IMR-90 (cell line): ENCODE data around the gene TMPRSS5. TPM values are rescaled to one million over a fixed set of nuclear protein-coding genes. Genes with fewer than 3 reads are reported as not detected.

ENCODE experiments used
- ATAC-seq: fragments of 200-7000 bp; cut with Tn5 transposase; 2 replicates; pipeline ENCODE4 v1.9.1; 2020; ENCODE audit warnings: low read depth, mild to moderate bottlenecking, moderate library complexity
- BruUV-seq: library from RNA; stranded (reverse); fragments of 400-500 nt; replicated peaks from 2 replicates; lab custom pipeline; 2021; lab: Mats Ljungman, UMichigan
- CTCF ChIA-PET: fragments of 300-600 bp; formaldehyde crosslinking; extraction: SDS; loops from one replicate; lab custom pipeline; 2021; ENCODE audit warnings: antibody characterized with exemption; lab: Yijun Ruan, JAX
- POLR2A ChIA-PET: fragments of 300-600 bp; sonication (Branson Sonifier 250); formaldehyde crosslinking; loops from one replicate; lab custom pipeline; 2022; ENCODE audit warnings: antibody characterized with exemption; ENCODE audit not compliant: unreplicated experiment; lab: Charles Lee
- DNase-seq: peaks from one replicate; pipeline ENCODE4 v3.0.0; 2013
- H2AFZ ChIP-seq: replicated peaks from 2 replicates; pipeline ENCODE3; 2013; ENCODE audit warnings: low read length, mild to moderate bottlenecking; ENCODE audit not compliant: poor library complexity
- H2AK5ac ChIP-seq: 2 replicates; pipeline ENCODE4 v1.6.1; 2013; ENCODE audit warnings: low read depth, low read length, inconsistent platforms
- H2AK9ac ChIP-seq: replicated peaks from 2 replicates; pipeline ENCODE3; 2013; ENCODE audit warnings: mild to moderate bottlenecking, low read depth, low read length, moderate library complexity; ENCODE audit not compliant: poor library complexity
- H2BK120ac ChIP-seq: 2 replicates; pipeline ENCODE4 v1.6.1; 2013; ENCODE audit warnings: low read depth, low read length, inconsistent platforms
- H2BK15ac ChIP-seq: 3 replicates; pipeline ENCODE4 v1.6.1; 2013; ENCODE audit warnings: low read depth, low read length, inconsistent platforms
- H2BK20ac ChIP-seq: 2 replicates; pipeline ENCODE4 v1.6.1; 2013; ENCODE audit warnings: low read depth, mild to moderate bottlenecking, inconsistent platforms, low read length, moderate library complexity
- H2BK5ac ChIP-seq: 2 replicates; pipeline ENCODE4 v1.6.1; 2013; ENCODE audit warnings: mild to moderate bottlenecking, low read depth, low read length, inconsistent platforms; ENCODE audit not compliant: poor library complexity, severe bottlenecking
- H3K14ac ChIP-seq: replicated peaks from 2 replicates; pipeline ENCODE4 v1.6.1; 2013; ENCODE audit warnings: low read depth, low read length, inconsistent platforms
- H3K18ac ChIP-seq: 2 replicates; pipeline ENCODE4 v1.6.1; 2013; ENCODE audit warnings: low read depth, low read length, control low read depth
- H3K23ac ChIP-seq: 2 replicates; pipeline ENCODE4 v1.6.1; 2013; ENCODE audit warnings: low read depth, low read length, inconsistent platforms
- H3K27ac ChIP-seq: 2 replicates; pipeline ENCODE4 v1.5.1; 2013; ENCODE audit warnings: mild to moderate bottlenecking, control low read depth, low read length; ENCODE audit not compliant: insufficient read depth
- H3K27me3 ChIP-seq: 2 replicates; pipeline ENCODE4 v1.6.1; 2013; ENCODE audit warnings: low read length; ENCODE audit not compliant: control insufficient read depth, insufficient read depth
- H3K36me3 ChIP-seq: 2 replicates; pipeline ENCODE4 v1.6.1; 2013; ENCODE audit warnings: low read length, mixed read lengths; ENCODE audit not compliant: control insufficient read depth, insufficient read depth
- H3K4ac ChIP-seq: 2 replicates; pipeline ENCODE4 v1.6.1; 2013; ENCODE audit warnings: low read depth, low read length, inconsistent platforms
- H3K4me1 ChIP-seq: 2 replicates; pipeline ENCODE4 v1.6.1; 2013; ENCODE audit warnings: low read length, mixed read lengths; ENCODE audit not compliant: control insufficient read depth, insufficient read depth
- H3K4me2 ChIP-seq: 2 replicates; pipeline ENCODE4 v1.6.1; 2013; ENCODE audit warnings: low read depth, mild to moderate bottlenecking, control low read depth, low read length, moderate library complexity
- H3K4me3 ChIP-seq: 2 replicates; pipeline ENCODE4 v1.5.1; 2013; ENCODE audit warnings: low read depth, mild to moderate bottlenecking, control low read depth, low read length, moderate library complexity; ENCODE audit not compliant: insufficient read depth
- H3K56ac ChIP-seq: 2 replicates; pipeline ENCODE4 v1.6.1; 2013; ENCODE audit warnings: low read length, inconsistent platforms; ENCODE audit not compliant: insufficient read depth; ENCODE audit errors: extremely low read depth
- H3K79me1 ChIP-seq, 2 experiments: 2 replicates each; pipeline ENCODE4 v1.6.1; 2013; ENCODE audit warnings: low read length in 2 of 2, inconsistent platforms in 1 of 2, low read depth in 1 of 2
- H3K9ac ChIP-seq: 2 replicates; pipeline ENCODE4 v1.6.1; 2013; ENCODE audit warnings: low read depth, low read length, control low read depth
- H3K9me1 ChIP-seq: 2 replicates; pipeline ENCODE4 v1.6.1; 2013; ENCODE audit warnings: low read length, inconsistent platforms; ENCODE audit not compliant: insufficient read depth
- H3K9me3 ChIP-seq: 2 replicates; pipeline ENCODE4 v1.6.1; 2013; ENCODE audit warnings: low read length; ENCODE audit not compliant: control insufficient read depth, insufficient read depth
- H4K20me1 ChIP-seq: 2 replicates; pipeline ENCODE4 v1.6.1; 2013; ENCODE audit warnings: low read length, inconsistent platforms; ENCODE audit not compliant: insufficient read depth
- H4K5ac ChIP-seq: 2 replicates; pipeline ENCODE4 v1.6.1; 2013; ENCODE audit warnings: mild to moderate bottlenecking, low read depth, low read length, control low read depth
- H4K8ac ChIP-seq, 2 experiments: 2 replicates each; pipeline ENCODE4 v1.6.1; 2013; ENCODE audit warnings: low read depth in 2 of 2, low read length in 2 of 2, control low read depth in 1 of 2, inconsistent platforms in 1 of 2
- H4K91ac ChIP-seq: 2 replicates; pipeline ENCODE4 v1.6.1; 2013; ENCODE audit warnings: low read depth, low read length, inconsistent platforms; ENCODE audit not compliant: insufficient read depth
- BHLHE40 ChIP-seq: fragments of 150-350 bp; IDR thresholded peaks from 2 replicates; pipeline ENCODE4 v1.6.1; 2016; ENCODE audit warnings: mild to moderate bottlenecking, low read depth, low read length
- CEBPB ChIP-seq: IDR thresholded peaks from 2 replicates; pipeline ENCODE4 v1.6.1; 2012; ENCODE audit warnings: low read depth, low read length, improper control_type of control experiment
- FOS ChIP-seq: fragments of 150-350 bp; IDR thresholded peaks from 2 replicates; pipeline ENCODE4 v1.6.1; 2016; ENCODE audit warnings: low read depth, low read length
- MXI1 ChIP-seq: IDR thresholded peaks from 2 replicates; pipeline ENCODE4 v1.6.1; 2012; ENCODE audit warnings: low read depth, mild to moderate bottlenecking, low read length, moderate library complexity, borderline replicate concordance
- NFE2L2 ChIP-seq: fragments of 150-350 bp; IDR thresholded peaks from 2 replicates; pipeline ENCODE4 v1.6.1; 2016; ENCODE audit warnings: low read depth, mild to moderate bottlenecking, low read length
- POLR2A ChIP-seq: IDR thresholded peaks from 2 replicates; pipeline ENCODE4 v1.6.1; 2012; ENCODE audit warnings: mild to moderate bottlenecking, low read depth, low read length
- RAD21 ChIP-seq: IDR thresholded peaks from 2 replicates; pipeline ENCODE4 v1.6.1; 2012; ENCODE audit warnings: low read length, improper control_type of control experiment
- RCOR1 ChIP-seq: IDR thresholded peaks from 2 replicates; pipeline ENCODE4 v1.6.1; 2012; ENCODE audit warnings: mild to moderate bottlenecking, low read length, improper control_type of control experiment; ENCODE audit not compliant: insufficient replicate concordance
- RFX5 ChIP-seq: IDR thresholded peaks from 2 replicates; pipeline ENCODE4 v1.8.0; 2012; ENCODE audit warnings: low read depth, mild to moderate bottlenecking, low read length, moderate library complexity
- SMC3 ChIP-seq: fragments of 150-350 bp; IDR thresholded peaks from 2 replicates; pipeline ENCODE4 v1.6.1; 2016; ENCODE audit warnings: low read depth, mild to moderate bottlenecking, antibody characterized with exemption, low read length, moderate library complexity
- WGBS, 2 experiments: methylation state at CpG; one replicate each; pipeline versions ENCODE4 v1.1.5 to v1.1.7; 2013; ENCODE audit warnings: missing lambda C conversion rate in 2 of 2; ENCODE audit not compliant: insufficient read length in 1 of 2; ENCODE audit errors: extremely low coverage in 2 of 2; 5-methylcytosine and 5-hydroxymethylcytosine counted together
- dilution Hi-C: fragments of 300-500 bp; cut with HindIII; formaldehyde crosslinking; loops from one replicate; pipeline ENCODE4 v1.14.3; 2018; ENCODE audit warnings: low sequenced_read_pairs; ENCODE audit not compliant: unreplicated experiment
- in situ Hi-C: fragments of 300-500 bp; cut with MboI; formaldehyde crosslinking; loops from 3 replicates; pipeline ENCODE4 v1.14.3; 2019; ENCODE audit warnings: low sequenced_read_pairs, inconsistent platforms, mixed read lengths
- intact Hi-C: fragments of 100-400 bp; cut with micrococcal nuclease; formaldehyde crosslinking; loops from 2 replicates; pipeline ENCODE4 v1.10.0; 2022
- polyA plus RNA-seq, 3 experiments: library from polyadenylated mRNA; depleted of rRNA; stranded (reverse); fragments of >200 nt; gene quantifications; 2 replicates each; pipeline ENCODE4 v1.2.3, GENCODE V29; 2012; ENCODE audit warnings: low replicate concordance in 1 of 3
- total RNA-seq: library from RNA; depleted of rRNA; stranded (reverse); fragments of >200 nt; gene quantifications from 2 replicates; pipeline ENCODE4 v1.2.3, GENCODE V29; 2012
- TF ChIP-seq, protein P1 (sequence below): fragments of 150-350 bp; IDR thresholded peaks from 2 replicates; pipeline ENCODE4 v1.6.1; 2016; ENCODE audit warnings: low read depth, mild to moderate bottlenecking, low read length, moderate library complexity, borderline replicate concordance
- TF ChIP-seq, protein P2 (sequence below): conservative IDR thresholded peaks from 2 replicates; pipeline ENCODE4 v1.5.1; 2012; ENCODE audit warnings: mild to moderate bottlenecking, low read depth, low read length, improper control_type of control experiment
- TF ChIP-seq, protein P3 (sequence below): fragments of 150-350 bp; IDR thresholded peaks from 2 replicates; pipeline ENCODE4 v1.6.1; 2017; ENCODE audit warnings: mild to moderate bottlenecking, antibody characterized with exemption, low read length, low read depth

TMPRSS5 gene
- total and polyA plus RNA-seq, 2 of the 4 experiments (the other 2 are of a cell fraction): under 0.01 to 0.24 TPM

DNA sequence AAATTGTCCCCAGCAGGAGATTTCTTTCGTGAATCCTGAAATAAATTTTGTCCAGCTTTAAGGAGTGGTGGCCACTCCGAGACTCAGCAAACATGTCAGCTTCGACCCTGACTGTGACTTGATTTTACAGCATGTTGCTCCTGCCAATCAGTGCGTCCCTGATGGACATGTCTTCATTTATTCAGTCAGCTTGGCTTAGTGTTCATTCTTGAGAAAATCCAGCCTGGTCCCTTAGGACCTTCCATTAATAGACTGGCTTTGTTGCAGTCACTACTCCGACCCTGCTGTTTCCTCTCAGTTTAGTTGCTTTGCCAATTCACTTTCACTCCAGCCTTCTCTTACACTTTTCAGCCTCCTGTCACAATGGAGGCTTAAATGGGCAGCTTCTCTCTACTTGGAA lies 30.5 kb downstream of the TMPRSS5 start:
- 79% methylated on average over 5 of the region's 5 CpGs; no CpG with 5 or more reads in 1 of the 2 experiments for WGBS, 2 experiments
- Histone ChIP-seq H4K5ac (no peak overlapping the region), H2BK20ac (0 out of 2 replicates have a peak overlapping the region, but pooled peaks have one; percentile 8), H3K36me3 (no peaks in the 10 kb centered on the region), H2AK5ac (0 out of 2 replicates have a peak overlapping the region, but pooled peaks have one; percentile 30), H3K14ac (no peak overlapping the region), H3K27me3 (peaks cover 16% of the 10 kb centered on the region), H3K9ac (no peak overlapping the region), H3K79me1 (no peaks in the 10 kb centered on the region), H3K9me3 (no peaks in the 10 kb centered on the region), H3K27ac (no peak overlapping the region), H2BK15ac (no peak overlapping the region), H3K4ac (no peak overlapping the region), H4K8ac (no peak overlapping the region), H3K4me1 (no peaks in the 10 kb centered on the region; the same call in 1 of the 2 replicates), H3K23ac (no peak overlapping the region), H3K18ac (no peak overlapping the region), H3K4me3 (no peak overlapping the region), H3K56ac (no peak overlapping the region), H2BK5ac (no peak overlapping the region), H2AFZ (no peak overlapping the region), H4K91ac (no peak overlapping the region), H2BK120ac (peak overlapping the region; percentile 16; the same call in 1 of the 2 replicates), H3K4me2 (no peak overlapping the region), H2AK9ac (no peak overlapping the region), H4K20me1 (no peaks in the 10 kb centered on the region), H3K9me1 (no peaks in the 10 kb centered on the region; the same call in 1 of the 2 replicates)
- no TSS peak for BruUV-seq
- ChIA-PET CTCF (interaction anchor here (1.2 kb wide), 1 partner anchor 15 kb away, joined by 3 read pairs; no protein-coding TSS in a partner anchor), POLR2A (no interaction called here)
- intact Hi-C loops (loop anchor here (5.0 kb wide), 1 partner anchor 1523 kb away; no protein-coding TSS in a partner anchor), in situ Hi-C loops (no loop called here), dilution Hi-C loops (no loop called here)
- DNase-seq (no peak), ATAC-seq (no peak)
- TF ChIP-seq CEBPB (no peak), RCOR1 (no peak), POLR2A (no peak), BHLHE40 (no peak), RFX5 (no peak), FOS (no peak; the same call in 1 of the 2 replicates), NFE2L2 (no peak), SMC3 (no peak), MXI1 (no peak), RAD21 (no peak)
- TF ChIP-seq, protein P1, sequence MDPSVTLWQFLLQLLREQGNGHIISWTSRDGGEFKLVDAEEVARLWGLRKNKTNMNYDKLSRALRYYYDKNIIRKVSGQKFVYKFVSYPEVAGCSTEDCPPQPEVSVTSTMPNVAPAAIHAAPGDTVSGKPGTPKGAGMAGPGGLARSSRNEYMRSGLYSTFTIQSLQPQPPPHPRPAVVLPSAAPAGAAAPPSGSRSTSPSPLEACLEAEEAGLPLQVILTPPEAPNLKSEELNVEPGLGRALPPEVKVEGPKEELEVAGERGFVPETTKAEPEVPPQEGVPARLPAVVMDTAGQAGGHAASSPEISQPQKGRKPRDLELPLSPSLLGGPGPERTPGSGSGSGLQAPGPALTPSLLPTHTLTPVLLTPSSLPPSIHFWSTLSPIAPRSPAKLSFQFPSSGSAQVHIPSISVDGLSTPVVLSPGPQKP: no peak
- TF ChIP-seq, protein P2, sequence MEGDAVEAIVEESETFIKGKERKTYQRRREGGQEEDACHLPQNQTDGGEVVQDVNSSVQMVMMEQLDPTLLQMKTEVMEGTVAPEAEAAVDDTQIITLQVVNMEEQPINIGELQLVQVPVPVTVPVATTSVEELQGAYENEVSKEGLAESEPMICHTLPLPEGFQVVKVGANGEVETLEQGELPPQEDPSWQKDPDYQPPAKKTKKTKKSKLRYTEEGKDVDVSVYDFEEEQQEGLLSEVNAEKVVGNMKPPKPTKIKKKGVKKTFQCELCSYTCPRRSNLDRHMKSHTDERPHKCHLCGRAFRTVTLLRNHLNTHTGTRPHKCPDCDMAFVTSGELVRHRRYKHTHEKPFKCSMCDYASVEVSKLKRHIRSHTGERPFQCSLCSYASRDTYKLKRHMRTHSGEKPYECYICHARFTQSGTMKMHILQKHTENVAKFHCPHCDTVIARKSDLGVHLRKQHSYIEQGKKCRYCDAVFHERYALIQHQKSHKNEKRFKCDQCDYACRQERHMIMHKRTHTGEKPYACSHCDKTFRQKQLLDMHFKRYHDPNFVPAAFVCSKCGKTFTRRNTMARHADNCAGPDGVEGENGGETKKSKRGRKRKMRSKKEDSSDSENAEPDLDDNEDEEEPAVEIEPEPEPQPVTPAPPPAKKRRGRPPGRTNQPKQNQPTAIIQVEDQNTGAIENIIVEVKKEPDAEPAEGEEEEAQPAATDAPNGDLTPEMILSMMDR: no peak
- TF ChIP-seq, protein P3, sequence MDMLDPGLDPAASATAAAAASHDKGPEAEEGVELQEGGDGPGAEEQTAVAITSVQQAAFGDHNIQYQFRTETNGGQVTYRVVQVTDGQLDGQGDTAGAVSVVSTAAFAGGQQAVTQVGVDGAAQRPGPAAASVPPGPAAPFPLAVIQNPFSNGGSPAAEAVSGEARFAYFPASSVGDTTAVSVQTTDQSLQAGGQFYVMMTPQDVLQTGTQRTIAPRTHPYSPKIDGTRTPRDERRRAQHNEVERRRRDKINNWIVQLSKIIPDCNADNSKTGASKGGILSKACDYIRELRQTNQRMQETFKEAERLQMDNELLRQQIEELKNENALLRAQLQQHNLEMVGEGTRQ: no peak
